ENCODE data around the gene TNXB.
"Not testable (repeated sequence)": the region's sequence is repeated elsewhere in the genome, so short reads cannot be mapped to it uniquely, and the experiment has no call there.

The TNXB gene

DNA sequence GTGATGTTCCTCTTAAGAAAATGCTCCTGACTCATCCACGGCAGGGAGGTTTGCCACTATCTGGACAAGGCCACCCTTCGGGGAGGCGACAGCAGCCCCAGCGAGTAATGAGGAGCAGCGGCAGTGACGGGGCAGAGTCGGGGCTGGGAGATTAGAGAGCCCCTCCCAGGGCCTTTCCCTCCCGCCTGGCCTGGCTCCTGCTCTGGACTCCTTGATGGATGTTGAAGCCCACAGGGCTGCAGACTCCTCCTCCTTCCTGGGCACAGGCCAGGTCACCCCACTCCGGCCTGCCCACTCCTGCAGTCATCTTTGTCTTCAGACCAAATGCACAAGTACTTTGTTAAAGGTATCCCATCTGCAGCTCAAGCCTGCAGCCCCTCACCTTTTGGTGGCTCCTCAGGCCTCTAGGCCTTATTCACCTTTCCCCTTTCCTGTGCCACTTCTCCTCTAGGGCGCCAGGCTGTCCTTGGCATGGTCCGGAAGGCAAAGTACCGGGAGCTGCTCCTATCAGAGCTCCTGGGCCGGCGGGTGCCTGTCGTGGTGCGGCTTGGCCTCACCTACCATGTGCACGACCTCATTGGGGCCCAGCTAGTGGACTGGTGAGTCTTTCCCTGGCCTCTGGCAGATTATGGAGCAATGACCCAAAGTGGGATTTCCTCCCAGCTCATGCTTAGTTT, 96.1 kb downstream of the TNXB start:
- H3K9me3 ChIP-seq (ENCODE audit: severe bottlenecking); H3K4me1 ChIP-seq (ENCODE audit: insufficient read depth, poor library complexity, severe bottlenecking); H3K4me3 ChIP-seq (ENCODE audit: severe bottlenecking); H3K27ac ChIP-seq (ENCODE audit: poor library complexity, severe bottlenecking); H3K27me3 ChIP-seq (ENCODE audit: insufficient read depth, poor library complexity, severe bottlenecking); H3K36me3 ChIP-seq (ENCODE audit: low read depth); ATAC-seq (ENCODE audit: low read depth): not testable (repeated sequence)
- peak; percentile 46 for DNase-seq (ENCODE audit: low spot score)

DNA sequence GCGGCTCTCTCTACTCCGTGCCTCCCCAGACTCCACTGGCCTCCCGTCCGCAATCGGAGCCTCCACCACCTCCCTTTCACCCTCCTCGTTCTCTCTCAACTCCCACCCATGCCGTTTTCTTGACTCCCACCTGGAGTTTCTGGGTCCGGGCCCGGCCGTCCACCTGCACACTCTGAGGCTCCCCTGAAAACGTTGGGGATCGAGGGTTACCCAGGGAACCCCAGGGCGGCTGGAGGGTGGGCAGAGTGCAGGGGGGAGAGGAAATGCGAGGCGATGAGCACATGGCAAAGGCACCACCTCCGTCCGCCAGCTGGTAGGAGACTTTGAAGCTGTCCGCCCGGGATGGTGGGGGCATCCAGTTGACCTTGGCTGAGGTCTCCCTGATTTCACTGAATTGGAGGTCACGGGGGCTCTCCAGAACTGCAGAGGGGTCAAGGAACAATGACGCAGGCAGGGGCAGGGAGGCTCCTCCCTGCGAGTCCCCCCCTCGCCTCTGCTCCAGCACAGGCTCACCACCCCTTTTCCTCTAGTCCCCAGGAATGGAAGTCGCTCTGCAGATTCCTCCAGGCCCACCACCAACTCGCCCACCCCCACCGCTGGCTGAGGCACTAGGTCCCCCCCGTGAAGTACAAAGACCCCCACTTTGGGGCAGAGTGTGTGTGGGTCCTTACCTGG, 98.1 kb downstream of the TNXB start:
- not testable (repeated sequence) for H3K36me3 ChIP-seq (ENCODE audit: low read depth); ATAC-seq (ENCODE audit: low read depth); DNase-seq (ENCODE audit: low spot score); H3K4me1 ChIP-seq (ENCODE audit: insufficient read depth, poor library complexity, severe bottlenecking); H3K9me3 ChIP-seq (ENCODE audit: severe bottlenecking); H3K27me3 ChIP-seq (ENCODE audit: insufficient read depth, poor library complexity, severe bottlenecking); H3K27ac ChIP-seq (ENCODE audit: poor library complexity, severe bottlenecking); H3K4me3 ChIP-seq (ENCODE audit: severe bottlenecking)

DNA sequence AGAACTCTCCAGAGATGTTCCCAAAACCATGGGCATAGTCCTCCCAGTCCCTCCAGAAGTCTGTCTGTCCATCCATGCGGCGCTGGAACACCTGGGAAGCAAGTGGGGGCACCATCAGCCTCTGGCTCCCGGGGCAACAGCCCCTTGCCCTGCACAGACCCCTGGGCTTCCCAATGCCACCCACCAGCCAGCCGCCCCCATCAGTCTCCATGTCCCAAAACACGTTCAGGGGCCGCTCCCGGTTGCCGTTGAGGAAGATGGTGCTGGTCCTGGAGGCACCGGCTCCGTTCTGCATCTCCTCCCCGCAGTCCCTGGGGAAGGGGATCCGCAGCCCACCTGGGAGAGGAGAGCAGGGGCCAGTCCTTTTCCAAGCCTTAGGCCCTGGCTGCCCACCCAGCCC, 99.6 kb downstream of the TNXB start:
- H3K27me3 ChIP-seq (ENCODE audit: insufficient read depth, poor library complexity, severe bottlenecking); H3K27ac ChIP-seq (ENCODE audit: poor library complexity, severe bottlenecking); H3K9me3 ChIP-seq (ENCODE audit: severe bottlenecking); DNase-seq (ENCODE audit: low spot score); H3K4me3 ChIP-seq (ENCODE audit: severe bottlenecking); H3K4me1 ChIP-seq (ENCODE audit: insufficient read depth, poor library complexity, severe bottlenecking); ATAC-seq (ENCODE audit: low read depth); H3K36me3 ChIP-seq (ENCODE audit: low read depth): not testable (repeated sequence)

DNA sequence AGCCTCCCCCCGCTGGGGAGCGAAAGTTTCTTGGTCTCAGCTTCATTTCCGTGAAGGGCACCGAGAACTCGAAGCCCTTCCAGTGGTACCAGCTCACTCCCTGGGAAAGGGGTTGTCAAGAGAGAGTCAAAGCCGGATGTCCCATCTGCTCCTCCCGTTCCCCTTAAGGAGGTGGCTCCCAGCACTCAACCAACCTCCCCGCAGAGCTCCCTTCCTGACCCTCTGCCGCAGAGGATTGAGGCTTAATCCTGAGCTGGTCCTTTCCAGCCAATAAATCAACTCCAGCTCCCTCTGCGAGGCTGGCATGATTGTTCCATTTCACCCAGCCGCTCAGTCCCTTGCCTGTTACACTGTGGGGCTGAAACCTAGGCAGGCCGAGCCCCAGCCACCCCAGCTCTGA, 100.5 kb downstream of the TNXB start:
- H3K4me3 ChIP-seq (ENCODE audit: severe bottlenecking); H3K9me3 ChIP-seq (ENCODE audit: severe bottlenecking); H3K36me3 ChIP-seq (ENCODE audit: low read depth); H3K4me1 ChIP-seq (ENCODE audit: insufficient read depth, poor library complexity, severe bottlenecking); H3K27me3 ChIP-seq (ENCODE audit: insufficient read depth, poor library complexity, severe bottlenecking); ATAC-seq (ENCODE audit: low read depth); DNase-seq (ENCODE audit: low spot score); H3K27ac ChIP-seq (ENCODE audit: poor library complexity, severe bottlenecking): not testable (repeated sequence)

DNA sequence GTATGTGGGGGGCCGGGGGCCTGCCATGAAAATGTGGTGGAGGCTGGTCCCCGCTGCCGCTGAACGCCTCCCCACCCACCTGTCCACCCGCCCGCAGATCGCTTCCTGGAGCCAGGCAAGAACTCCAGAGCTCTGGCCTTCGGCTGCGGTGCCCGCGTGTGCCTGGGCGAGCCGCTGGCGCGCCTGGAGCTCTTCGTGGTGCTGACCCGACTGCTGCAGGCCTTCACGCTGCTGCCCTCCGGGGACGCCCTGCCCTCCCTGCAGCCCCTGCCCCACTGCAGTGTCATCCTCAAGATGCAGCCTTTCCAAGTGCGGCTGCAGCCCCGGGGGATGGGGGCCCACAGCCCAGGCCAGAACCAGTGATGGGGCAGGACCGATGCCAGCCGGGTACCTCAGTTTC, 101.1 kb downstream of the TNXB start:
- not testable (repeated sequence) for H3K4me3 ChIP-seq (ENCODE audit: severe bottlenecking)

DNA sequence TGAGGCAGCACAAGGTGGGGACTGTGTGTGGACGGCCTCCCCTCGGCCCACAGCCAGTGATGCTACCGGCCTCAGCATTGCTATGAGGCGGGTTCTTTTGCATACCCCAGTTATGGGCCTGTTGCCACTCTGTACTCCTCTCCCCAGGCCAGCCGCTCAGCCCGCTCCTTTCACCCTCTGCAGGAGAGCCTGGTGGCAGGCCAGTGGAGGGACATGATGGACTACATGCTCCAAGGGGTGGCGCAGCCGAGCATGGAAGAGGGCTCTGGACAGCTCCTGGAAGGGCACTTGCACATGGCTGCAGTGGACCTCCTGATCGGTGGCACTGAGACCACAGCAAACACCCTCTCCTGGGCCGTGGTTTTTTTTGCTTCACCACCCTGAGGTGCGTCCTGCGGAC, 102.1 kb downstream of the TNXB start:
- H3K9me3 ChIP-seq (ENCODE audit: severe bottlenecking); ATAC-seq (ENCODE audit: low read depth); H3K27ac ChIP-seq (ENCODE audit: poor library complexity, severe bottlenecking); H3K4me1 ChIP-seq (ENCODE audit: insufficient read depth, poor library complexity, severe bottlenecking); H3K36me3 ChIP-seq (ENCODE audit: low read depth); DNase-seq (ENCODE audit: low spot score); H3K27me3 ChIP-seq (ENCODE audit: insufficient read depth, poor library complexity, severe bottlenecking); H3K4me3 ChIP-seq (ENCODE audit: severe bottlenecking): not testable (repeated sequence)

More for the DNA sequence above, 101.1 kb downstream of the TNXB start:
- H3K27ac ChIP-seq (ENCODE audit: poor library complexity, severe bottlenecking); ATAC-seq (ENCODE audit: low read depth); H3K36me3 ChIP-seq (ENCODE audit: low read depth); H3K4me1 ChIP-seq (ENCODE audit: insufficient read depth, poor library complexity, severe bottlenecking); H3K27me3 ChIP-seq (ENCODE audit: insufficient read depth, poor library complexity, severe bottlenecking); H3K9me3 ChIP-seq (ENCODE audit: severe bottlenecking); DNase-seq (ENCODE audit: low spot score): not testable (repeated sequence)

DNA sequence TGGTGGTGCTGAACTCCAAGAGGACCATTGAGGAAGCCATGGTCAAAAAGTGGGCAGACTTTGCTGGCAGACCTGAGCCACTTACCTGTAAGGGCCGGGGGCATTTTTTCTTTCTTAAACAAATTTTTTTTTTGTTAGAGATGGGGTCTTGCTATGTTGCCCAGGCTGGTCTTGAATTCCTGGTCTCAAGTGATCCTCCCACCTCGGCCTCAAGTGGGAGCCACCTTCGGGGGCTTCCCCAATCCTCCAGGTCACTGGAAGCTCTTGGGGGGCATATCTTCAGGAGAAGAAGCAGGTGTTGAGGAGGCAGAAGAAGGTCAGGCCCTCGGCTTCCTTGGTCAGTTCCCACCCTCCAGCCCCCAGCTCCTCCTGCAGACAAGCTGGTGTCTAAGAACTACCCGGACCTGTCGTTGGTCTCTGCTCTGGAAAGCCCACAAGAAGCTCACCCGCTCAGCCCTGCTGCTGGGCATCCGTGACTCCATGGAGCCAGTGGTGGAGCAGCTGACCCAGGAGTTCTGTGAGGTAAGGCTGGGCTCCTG, 103.1 kb downstream of the TNXB start:
- H3K4me3 ChIP-seq (ENCODE audit: severe bottlenecking); ATAC-seq (ENCODE audit: low read depth): not testable (repeated sequence)

DNA sequence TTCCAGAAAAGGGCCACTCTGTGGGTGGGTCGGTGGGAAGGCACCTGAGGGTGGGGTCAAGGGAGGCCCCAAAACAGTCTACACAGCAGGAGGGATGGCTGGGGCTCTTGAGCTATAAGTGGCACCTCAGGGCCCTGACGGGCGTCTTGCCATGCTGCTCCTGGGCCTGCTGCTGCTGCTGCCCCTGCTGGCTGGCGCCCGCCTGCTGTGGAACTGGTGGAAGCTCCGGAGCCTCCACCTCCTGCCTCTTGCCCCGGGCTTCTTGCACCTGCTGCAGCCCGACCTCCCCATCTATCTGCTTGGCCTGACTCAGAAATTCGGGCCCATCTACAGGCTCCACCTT, 103.6 kb downstream of the TNXB start:
- DNase-seq (ENCODE audit: low spot score); H3K36me3 ChIP-seq (ENCODE audit: low read depth); H3K4me1 ChIP-seq (ENCODE audit: insufficient read depth, poor library complexity, severe bottlenecking); H3K4me3 ChIP-seq (ENCODE audit: severe bottlenecking); ATAC-seq (ENCODE audit: low read depth); H3K27ac ChIP-seq (ENCODE audit: poor library complexity, severe bottlenecking); H3K9me3 ChIP-seq (ENCODE audit: severe bottlenecking); H3K27me3 ChIP-seq (ENCODE audit: insufficient read depth, poor library complexity, severe bottlenecking): not testable (repeated sequence)

More for the DNA sequence above, 103.1 kb downstream of the TNXB start:
- not testable (repeated sequence) for H3K36me3 ChIP-seq (ENCODE audit: low read depth); H3K9me3 ChIP-seq (ENCODE audit: severe bottlenecking); H3K27me3 ChIP-seq (ENCODE audit: insufficient read depth, poor library complexity, severe bottlenecking); H3K27ac ChIP-seq (ENCODE audit: poor library complexity, severe bottlenecking); DNase-seq (ENCODE audit: low spot score); H3K4me1 ChIP-seq (ENCODE audit: insufficient read depth, poor library complexity, severe bottlenecking)

DNA sequence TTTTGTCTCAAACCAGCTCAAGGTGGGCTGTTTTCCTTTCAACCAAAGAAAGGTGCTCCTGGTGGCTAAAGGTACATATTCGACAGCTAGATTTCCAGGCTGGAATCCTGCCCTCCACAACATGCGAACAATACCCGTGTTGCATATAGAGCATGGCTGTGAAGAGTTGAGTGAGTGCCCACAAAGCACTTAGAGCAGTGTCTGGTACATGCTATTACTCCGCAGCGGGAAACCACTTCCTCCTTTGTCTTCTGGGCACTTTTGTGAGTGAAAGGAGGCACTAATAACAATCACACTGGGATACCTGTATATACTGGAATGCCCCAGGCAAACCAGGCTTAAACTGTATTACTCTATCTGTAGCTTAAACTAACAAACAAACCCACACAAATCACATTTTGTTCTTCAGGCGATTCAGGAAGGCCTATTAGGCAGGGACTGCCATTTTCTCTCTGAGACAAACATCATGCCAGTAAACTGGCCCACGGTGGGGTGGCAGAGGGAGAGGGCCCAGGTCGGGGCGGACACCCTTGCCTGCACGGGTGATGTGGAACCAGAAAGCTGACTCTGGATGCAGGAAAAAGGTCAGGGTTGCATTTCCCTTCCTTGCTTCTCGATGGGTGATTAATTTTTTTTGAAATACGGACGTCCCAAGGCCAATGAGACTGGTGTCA, 104.1 kb downstream of the TNXB start:
- H3K27me3 ChIP-seq (ENCODE audit: insufficient read depth, poor library complexity, severe bottlenecking); H3K27ac ChIP-seq (ENCODE audit: poor library complexity, severe bottlenecking); H3K9me3 ChIP-seq (ENCODE audit: severe bottlenecking); H3K4me1 ChIP-seq (ENCODE audit: insufficient read depth, poor library complexity, severe bottlenecking); DNase-seq (ENCODE audit: low spot score); H3K36me3 ChIP-seq (ENCODE audit: low read depth); H3K4me3 ChIP-seq (ENCODE audit: severe bottlenecking): not testable (repeated sequence)
- ATAC-seq (ENCODE audit: low read depth): peak; percentile 44; the same call in 1 of the 3 replicates

DNA sequence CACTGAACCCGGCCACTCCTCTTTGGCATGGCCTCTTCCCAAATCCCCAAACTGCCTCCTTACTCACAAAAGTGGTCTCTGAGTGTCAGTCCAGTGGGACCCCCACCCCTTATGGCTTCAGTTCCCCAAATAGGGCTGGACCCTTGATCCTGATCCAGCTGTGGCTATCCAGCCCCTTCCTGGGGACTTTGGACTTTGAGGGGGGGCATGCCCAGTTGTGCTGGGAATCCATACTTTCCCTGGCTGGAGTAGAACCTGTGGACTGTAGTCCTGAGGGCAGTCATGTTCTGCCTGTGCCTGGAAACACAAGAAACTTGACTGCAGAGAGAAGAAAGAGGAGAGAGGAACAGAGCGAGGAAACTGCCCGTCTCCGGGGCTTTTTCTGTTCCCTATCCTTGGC, 104.7 kb downstream of the TNXB start:
- not testable (repeated sequence) for H3K27ac ChIP-seq (ENCODE audit: poor library complexity, severe bottlenecking); H3K9me3 ChIP-seq (ENCODE audit: severe bottlenecking); H3K4me1 ChIP-seq (ENCODE audit: insufficient read depth, poor library complexity, severe bottlenecking)

DNA sequence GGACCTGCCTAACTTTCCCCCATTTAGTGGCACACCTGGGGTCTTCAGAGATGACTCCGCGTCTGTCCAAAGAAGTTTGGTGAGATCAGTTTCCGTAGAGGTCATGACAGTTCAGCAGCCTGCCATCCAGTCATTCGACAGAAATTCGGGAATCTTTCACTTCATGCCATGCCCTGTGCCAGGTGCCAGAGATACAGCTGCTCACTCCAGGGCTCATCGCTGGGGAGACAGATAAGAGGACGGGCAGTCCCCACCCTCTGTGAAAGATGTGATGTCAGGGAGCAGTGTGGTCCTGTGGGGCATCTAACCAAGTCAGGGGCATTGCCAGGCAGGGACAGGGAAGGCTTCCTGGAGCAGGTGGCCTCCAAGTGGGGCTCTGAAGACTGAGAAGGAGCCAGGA, 105.8 kb downstream of the TNXB start:
- not testable (repeated sequence) for DNase-seq (ENCODE audit: low spot score); H3K36me3 ChIP-seq (ENCODE audit: low read depth); H3K4me1 ChIP-seq (ENCODE audit: insufficient read depth, poor library complexity, severe bottlenecking); H3K27ac ChIP-seq (ENCODE audit: poor library complexity, severe bottlenecking); H3K9me3 ChIP-seq (ENCODE audit: severe bottlenecking); ATAC-seq (ENCODE audit: low read depth); H3K27me3 ChIP-seq (ENCODE audit: insufficient read depth, poor library complexity, severe bottlenecking); H3K4me3 ChIP-seq (ENCODE audit: severe bottlenecking)

More for the DNA sequence above, 104.7 kb downstream of the TNXB start:
- H3K4me3 ChIP-seq (ENCODE audit: severe bottlenecking); H3K36me3 ChIP-seq (ENCODE audit: low read depth); DNase-seq (ENCODE audit: low spot score); ATAC-seq (ENCODE audit: low read depth); H3K27me3 ChIP-seq (ENCODE audit: insufficient read depth, poor library complexity, severe bottlenecking): not testable (repeated sequence)
